Raji (cell line): ENCODE data around the gene MEGF11.

Experiments used
- POLR2A ChIP-seq: IDR thresholded peaks from 2 replicates; pipeline ENCODE4 v1.6.1; 2011; ENCODE audit warnings: low read depth, low read length, control low read depth; ENCODE audit not compliant: insufficient read depth

Gene MEGF11

GRCh38 chr15:66053991-66054390 lies 199.6 kb downstream of the MEGF11 start:
- TF ChIP-seq POLR2A = no peak

- no peak for TF ChIP-seq POLR2A
Measured at GRCh38 chr15:66051833-66052232, 201.7 kb downstream of the MEGF11 start.

- TF ChIP-seq POLR2A = no peak
Measured at GRCh38 chr15:66050264-66050663, 203.3 kb downstream of the MEGF11 start.

GRCh38 chr15:66049353-66049752 lies 204.2 kb downstream of the MEGF11 start:
- TF ChIP-seq POLR2A = no peak

- no peak for TF ChIP-seq POLR2A
Measured at GRCh38 chr15:66047321-66048024, 206.1 kb downstream of the MEGF11 start.

- TF ChIP-seq POLR2A = no peak
Measured at GRCh38 chr15:66046751-66047150, 206.8 kb downstream of the MEGF11 start.

GRCh38 chr15:66046326-66046725 lies 207.2 kb downstream of the MEGF11 start:
- no peak for TF ChIP-seq POLR2A

GRCh38 chr15:66045542-66045941 lies 208.0 kb downstream of the MEGF11 start:
- TF ChIP-seq POLR2A = no peak

- TF ChIP-seq POLR2A = no peak
Measured at GRCh38 chr15:66044837-66045236, 208.7 kb downstream of the MEGF11 start.

GRCh38 chr15:66043264-66043663 lies 210.3 kb downstream of the MEGF11 start:
- TF ChIP-seq POLR2A = no peak

GRCh38 chr15:66042624-66043023 lies 210.9 kb downstream of the MEGF11 start:
- no peak for TF ChIP-seq POLR2A

- no peak for TF ChIP-seq POLR2A
Measured at GRCh38 chr15:66041276-66041675, 212.3 kb downstream of the MEGF11 start.

GRCh38 chr15:66040211-66040892 lies 213.2 kb downstream of the MEGF11 start:
- no peak for TF ChIP-seq POLR2A

- no peak for TF ChIP-seq POLR2A
Measured at GRCh38 chr15:66039117-66039871, 214.3 kb downstream of the MEGF11 start.

- no peak for TF ChIP-seq POLR2A
Measured at GRCh38 chr15:66038387-66039116, 215.0 kb downstream of the MEGF11 start.

GRCh38 chr15:66036859-66037258 lies 216.7 kb downstream of the MEGF11 start:
- TF ChIP-seq POLR2A = no peak

- no peak for TF ChIP-seq POLR2A
Measured at GRCh38 chr15:66035901-66036300, 217.6 kb downstream of the MEGF11 start.
